NCI-H1436 (cell line): Measurements from ENCODE around the gene PRKCQ.
A peak's percentile ranks its signal among the peaks of the same experiment; 100 is the strongest.

Experiments used
- DNase-seq: peaks from one replicate; lab custom pipeline; 2025; lab: John Stamatoyannopoulos, UW

The PRKCQ gene

GRCh38 chr10:6405713-6406112, 174.4 kb downstream of the PRKCQ start:
- DNase-seq, result no peak

GRCh38 chr10:6404127-6405072, 175.7 kb downstream of the PRKCQ start:
- no peak for DNase-seq

GRCh38 chr10:6402960-6403359, 177.1 kb downstream of the PRKCQ start:
- DNase-seq, result no peak

GRCh38 chr10:6402349-6402709, 177.7 kb downstream of the PRKCQ start:
- DNase-seq, result no peak

- peak; percentile 43 for DNase-seq
Measured at GRCh38 chr10:6401558-6402348, 178.3 kb downstream of the PRKCQ start.

- DNase-seq, result no peak
Measured at GRCh38 chr10:6400821-6401465, 179.1 kb downstream of the PRKCQ start.

- no peak for DNase-seq
Measured at GRCh38 chr10:6400331-6400730, 179.7 kb downstream of the PRKCQ start.

GRCh38 chr10:6399879-6400278, 180.2 kb downstream of the PRKCQ start:
- no peak for DNase-seq

- DNase-seq, result no peak
Measured at GRCh38 chr10:6399231-6399741, 180.8 kb downstream of the PRKCQ start.

- no peak for DNase-seq
Measured at GRCh38 chr10:6398399-6398798, 181.7 kb downstream of the PRKCQ start.

GRCh38 chr10:6396652-6397051, 183.4 kb downstream of the PRKCQ start:
- no peak for DNase-seq

- DNase-seq, result no peak
Measured at GRCh38 chr10:6396226-6396625, 183.8 kb downstream of the PRKCQ start.

GRCh38 chr10:6395606-6396005, 184.5 kb downstream of the PRKCQ start:
- DNase-seq, result no peak

GRCh38 chr10:6394084-6394483, 186.0 kb downstream of the PRKCQ start:
- DNase-seq, result no peak

GRCh38 chr10:6393168-6393567, 186.9 kb downstream of the PRKCQ start:
- no peak for DNase-seq

GRCh38 chr10:6390213-6390845, 189.7 kb downstream of the PRKCQ start:
- DNase-seq, result no peak

GRCh38 chr10:6388261-6388893, 191.7 kb downstream of the PRKCQ start:
- DNase-seq, result no peak

GRCh38 chr10:6386960-6387359, 193.1 kb downstream of the PRKCQ start:
- no peak for DNase-seq

- no peak for DNase-seq
Measured at GRCh38 chr10:6386346-6386745, 193.7 kb downstream of the PRKCQ start.

- DNase-seq, result no peak
Measured at GRCh38 chr10:6385665-6386064, 194.4 kb downstream of the PRKCQ start.

GRCh38 chr10:6384847-6385246, 195.2 kb downstream of the PRKCQ start:
- no peak for DNase-seq
